ENCODE data around the gene GRN.
A peak's percentile ranks its signal among the peaks of the same experiment; 100 is the strongest.
"Not testable (repeated sequence)": the region's sequence is repeated elsewhere in the genome, so short reads cannot be mapped to it uniquely, and the experiment has no call there.

Gene GRN

GRCh38 chr17:44361292-44362260 is 16.5 kb downstream of the GRN start:
- no peak for DNase-seq (ENCODE audit: low spot score)

- DNase-seq (ENCODE audit: low spot score) = no peak
These were observed 17.4 kb downstream of the GRN start for GRCh38 chr17:44362459-44362948.

- DNase-seq (ENCODE audit: low spot score) = peak; percentile 75
These were observed 18.0 kb downstream of the GRN start for GRCh38 chr17:44362949-44363612.

GRCh38 chr17:44363613-44364159 is 18.6 kb downstream of the GRN start, which contains the start of gene FAM171A2:
Gene FAM171A2 (minus strand): TSS chr17:44363853. CDS start chr17:44363714, 139 bp downstream.
- DNase-seq (ENCODE audit: low spot score) = peak; percentile 93

GRCh38 chr17:44365051-44365450 is 19.9 kb downstream of the GRN start:
- DNase-seq (ENCODE audit: low spot score) = not testable (repeated sequence)

GRCh38 chr17:44367231-44367979 is 22.3 kb downstream of the GRN start:
- no peak for DNase-seq (ENCODE audit: low spot score)

GRCh38 chr17:44368391-44369243 is 23.5 kb downstream of the GRN start:
- DNase-seq (ENCODE audit: low spot score) = not testable (repeated sequence)

- not testable (repeated sequence) for DNase-seq (ENCODE audit: low spot score)
These were observed 24.4 kb downstream of the GRN start for GRCh38 chr17:44369414-44370023.

- no peak for DNase-seq (ENCODE audit: low spot score)
These were observed 26.9 kb downstream of the GRN start for GRCh38 chr17:44372036-44372435.

- peak; percentile 91 for DNase-seq (ENCODE audit: low spot score)
These were observed 29.4 kb downstream of the GRN start for GRCh38 chr17:44374306-44375195.

GRCh38 chr17:44375196-44376017 is 30.3 kb downstream of the GRN start:
- DNase-seq (ENCODE audit: low spot score) = peak; percentile 43

- peak; percentile 88 for DNase-seq (ENCODE audit: low spot score)
These were observed 31.0 kb downstream of the GRN start for GRCh38 chr17:44376124-44376523.

- DNase-seq (ENCODE audit: low spot score) = no peak
These were observed 31.7 kb downstream of the GRN start for GRCh38 chr17:44376779-44377178.

- DNase-seq (ENCODE audit: low spot score) = no peak
These were observed 33.1 kb downstream of the GRN start for GRCh38 chr17:44378171-44378705.

GRCh38 chr17:44379887-44380286 is 34.8 kb downstream of the GRN start:
- DNase-seq (ENCODE audit: low spot score) = no peak

- no peak for DNase-seq (ENCODE audit: low spot score)
These were observed 35.7 kb downstream of the GRN start for GRCh38 chr17:44380767-44381166.

GRCh38 chr17:44381810-44382305 is 36.8 kb downstream of the GRN start:
- DNase-seq (ENCODE audit: low spot score) = no peak

- no peak for DNase-seq (ENCODE audit: low spot score)
These were observed 37.8 kb downstream of the GRN start for GRCh38 chr17:44382917-44383316.

All from iPS-NIHi11 (cell line).